Endothelial cell of umbilical vein (primary cell): ENCODE data around the gene PACS1.

Experiments
- JUN ChIP-seq: IDR thresholded peaks from 2 replicates; pipeline ENCODE4 v1.6.1; 2011; ENCODE audit warnings: borderline replicate concordance, low read depth; ENCODE audit not compliant: insufficient read length, insufficient read depth
- MAX ChIP-seq: IDR thresholded peaks from 2 replicates; pipeline ENCODE4 v1.6.1; 2011; ENCODE audit not compliant: insufficient read depth, insufficient read length

GRCh38 chr11:66278363-66279091 lies 208.5 kb downstream of the PACS1 start:
- no peak for TF ChIP-seq MAX
- no peak for TF ChIP-seq JUN
